Uterus (tissue), 2 donors: ENCODE measurements around the gene MMP17.

Experiments used
- CTCF ChIP-seq, 4 experiments: fragments of 200-600 bp in 2 of 4; fragments of 450-650 bp in 2 of 4; sonication (generic) in 2 of 4; IDR thresholded peaks; one replicate each; pipeline ENCODE4 v1.5.1; 2016 to 2019; ENCODE audit warnings: antibody characterized with exemption in 4 of 4, mild to moderate bottlenecking in 2 of 4, moderate library complexity in 1 of 4
- POLR2A ChIP-seq, 2 donors: fragments of 450-650 bp; IDR thresholded peaks; one replicate each; pipeline ENCODE4 v1.6.1; 2016; ENCODE audit warnings: antibody characterized with exemption in 2 of 2, mild to moderate bottlenecking in 1 of 2, moderate library complexity in 1 of 2

GRCh38 chr12:131805421-131805820 is 22.8 kb upstream of the MMP17 start:
- TF ChIP-seq CTCF (IDR thresholded peaks at IDR 0.05): no peak
- no peak for TF ChIP-seq POLR2A (IDR thresholded peaks at IDR 0.05)
